HG03060 (cell line): ENCODE measurements around the gene CDKL1.

Source experiments
- ATAC-seq: cut with Tn5 transposase; IDR thresholded peaks from one replicate; pipeline ENCODE4 v1.9.1; 2021; ENCODE audit warnings: low read depth, moderate number of reproducible peaks; ENCODE audit not compliant: unreplicated experiment

Gene CDKL1

GRCh38 chr14:50290306-50290705 lies 106.4 kb downstream of the CDKL1 start:
- ATAC-seq: no peak

- no peak for ATAC-seq
Measured at GRCh38 chr14:50288146-50288545, 108.5 kb downstream of the CDKL1 start.

GRCh38 chr14:50285861-50286260 lies 110.8 kb downstream of the CDKL1 start:
- ATAC-seq: no peak
